Loucy (cell line): ENCODE data around the gene FFAR3.

ENCODE experiments used
- EZH2phosphoT487 ChIP-seq: fragments of 200-600 bp; IDR thresholded peaks from 2 replicates; pipeline ENCODE4 v1.6.1; 2018; ENCODE audit warnings: antibody characterized with exemption, mild to moderate bottlenecking, moderate library complexity, borderline replicate concordance
- TF ChIP-seq, protein P1 (sequence below): fragments of 200-600 bp; sonication (generic); conservative IDR thresholded peaks from 2 replicates; pipeline ENCODE4 v1.5.1; 2014; ENCODE audit warnings: mild to moderate bottlenecking, antibody characterized with exemption, low read length

DNA sequence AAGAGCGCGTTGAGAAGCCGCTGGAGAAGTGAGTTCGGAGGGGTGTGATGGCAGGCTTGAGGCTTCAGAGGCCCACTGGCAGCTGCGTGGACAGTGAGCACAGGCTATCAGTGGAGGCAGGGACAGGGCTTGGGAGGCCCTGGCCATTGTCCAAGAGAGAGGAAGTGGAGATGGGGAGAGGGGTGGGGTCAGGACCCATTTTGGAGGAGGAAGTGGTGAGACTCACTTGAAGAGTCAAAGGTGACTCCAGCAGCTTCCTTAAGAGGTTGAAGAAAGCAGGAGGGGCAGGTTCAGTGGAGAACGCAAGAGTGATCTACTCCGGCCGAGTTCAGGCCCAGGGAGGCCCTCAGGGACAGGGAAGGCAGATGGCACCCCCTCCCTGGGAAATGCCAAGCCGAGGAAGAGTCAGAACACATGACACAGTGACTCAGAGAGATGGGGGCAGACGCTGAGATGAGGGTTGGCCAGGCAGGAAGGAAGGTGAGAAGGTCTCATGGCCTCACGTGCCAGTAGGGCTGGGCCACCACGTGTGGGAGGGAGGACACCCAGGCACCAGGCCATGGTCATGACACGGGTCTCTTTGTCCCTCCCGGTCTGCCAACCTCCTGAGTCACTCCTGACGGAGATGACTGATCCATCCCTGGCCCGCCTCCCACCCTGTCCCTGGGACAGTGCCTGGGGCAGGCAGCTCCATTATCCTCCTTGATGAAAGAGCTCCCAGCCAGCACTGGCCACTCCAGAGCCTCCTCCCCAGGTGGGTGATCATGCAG lies 39.4 kb upstream of the FFAR3 start:
- TF ChIP-seq, protein P1, sequence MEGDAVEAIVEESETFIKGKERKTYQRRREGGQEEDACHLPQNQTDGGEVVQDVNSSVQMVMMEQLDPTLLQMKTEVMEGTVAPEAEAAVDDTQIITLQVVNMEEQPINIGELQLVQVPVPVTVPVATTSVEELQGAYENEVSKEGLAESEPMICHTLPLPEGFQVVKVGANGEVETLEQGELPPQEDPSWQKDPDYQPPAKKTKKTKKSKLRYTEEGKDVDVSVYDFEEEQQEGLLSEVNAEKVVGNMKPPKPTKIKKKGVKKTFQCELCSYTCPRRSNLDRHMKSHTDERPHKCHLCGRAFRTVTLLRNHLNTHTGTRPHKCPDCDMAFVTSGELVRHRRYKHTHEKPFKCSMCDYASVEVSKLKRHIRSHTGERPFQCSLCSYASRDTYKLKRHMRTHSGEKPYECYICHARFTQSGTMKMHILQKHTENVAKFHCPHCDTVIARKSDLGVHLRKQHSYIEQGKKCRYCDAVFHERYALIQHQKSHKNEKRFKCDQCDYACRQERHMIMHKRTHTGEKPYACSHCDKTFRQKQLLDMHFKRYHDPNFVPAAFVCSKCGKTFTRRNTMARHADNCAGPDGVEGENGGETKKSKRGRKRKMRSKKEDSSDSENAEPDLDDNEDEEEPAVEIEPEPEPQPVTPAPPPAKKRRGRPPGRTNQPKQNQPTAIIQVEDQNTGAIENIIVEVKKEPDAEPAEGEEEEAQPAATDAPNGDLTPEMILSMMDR: no peak
- TF ChIP-seq EZH2phosphoT487: no peak
